SU-DHL-6 (cell line): ENCODE measurements around the gene CDH1.

Experiments
- H2AFZ ChIP-seq: fragments of 200-600 bp; sonication (generic); 2 replicates; pipeline ENCODE4 v1.6.1; 2014; ENCODE audit warnings: low read depth, mild to moderate bottlenecking, moderate library complexity, mixed read lengths, antibody characterized with exemption, low read length; ENCODE audit not compliant: severe bottlenecking
- H3F3A ChIP-seq: fragments of 200-600 bp; shearing (Covaris generic); 2 replicates; pipeline ENCODE4 v1.6.0; 2016; ENCODE audit warnings: antibody characterized with exemption, mild to moderate bottlenecking; ENCODE audit not compliant: insufficient read depth
- H3K27ac ChIP-seq: fragments of 200-600 bp; sonication (generic); 2 replicates; pipeline ENCODE4 v1.5.1; 2016; ENCODE audit warnings: low read depth, mild to moderate bottlenecking, low read length, moderate library complexity, mixed read lengths
- H3K27me3 ChIP-seq: fragments of 200-600 bp; sonication (generic), shearing (Covaris generic); 2 replicates; pipeline ENCODE4 v1.6.0; 2014; ENCODE audit warnings: mild to moderate bottlenecking, low read length
- H3K36me3 ChIP-seq: fragments of 200-600 bp; sonication (generic); 2 replicates; pipeline ENCODE4 v1.6.1; 2014; ENCODE audit warnings: mild to moderate bottlenecking, low read length, mixed read lengths
- H3K4me2 ChIP-seq: fragments of 300-600, 200-600 bp; shearing (Covaris generic), sonication (generic); 2 replicates; pipeline ENCODE4 v1.6.0; 2014; ENCODE audit warnings: low read length, low read depth, mild to moderate bottlenecking; ENCODE audit not compliant: poor library complexity, severe bottlenecking
- H3K4me3 ChIP-seq: fragments of 200-600 bp; sonication (generic); 2 replicates; pipeline ENCODE4 v1.5.1; 2014; ENCODE audit warnings: antibody characterized with exemption, low read length, mild to moderate bottlenecking, mixed read lengths; ENCODE audit not compliant: insufficient read depth, poor library complexity, severe bottlenecking
- H3K79me2 ChIP-seq: fragments of 200-600 bp; sonication (generic); 2 replicates; pipeline ENCODE4 v1.6.1; 2014; ENCODE audit warnings: mild to moderate bottlenecking, low read length, moderate library complexity; ENCODE audit not compliant: insufficient read depth
- H3K9ac ChIP-seq: fragments of 200-600 bp; sonication (generic); 2 replicates; pipeline ENCODE4 v1.7.0; 2014; ENCODE audit warnings: mild to moderate bottlenecking, low read length
- H3K9me2 ChIP-seq: fragments of 200-600 bp; sonication (generic); replicated peaks from 2 replicates; pipeline ENCODE4 v1.6.1; 2014; ENCODE audit warnings: low read length; ENCODE audit not compliant: insufficient read depth
- H3K9me3 ChIP-seq: fragments of 200-600 bp; sonication (generic); 2 replicates; pipeline ENCODE4 v1.6.1; 2014; ENCODE audit warnings: low read length, mixed read lengths; ENCODE audit not compliant: insufficient read depth
- H4K20me1 ChIP-seq: fragments of 200-600 bp; sonication (generic); 2 replicates; pipeline ENCODE4 v1.6.1; 2014; ENCODE audit warnings: low read depth, mild to moderate bottlenecking, antibody characterized with exemption, low read length, moderate library complexity, mixed read lengths
- EZH2phosphoT487 ChIP-seq: fragments of 200-600 bp; sonication (generic), shearing (Covaris generic); conservative IDR thresholded peaks from 2 replicates; pipeline ENCODE4 v1.6.1; 2018; ENCODE audit warnings: mild to moderate bottlenecking, antibody characterized with exemption, low read length, moderate library complexity, mixed read lengths
- TF ChIP-seq, protein P1 (sequence below): fragments of 200-600 bp; sonication (generic); IDR thresholded peaks from one replicate; pipeline ENCODE4 v1.5.1; 2017; ENCODE audit warnings: antibody characterized with exemption, mild to moderate bottlenecking, low read length, moderate library complexity; ENCODE audit not compliant: insufficient read depth, poor library complexity, severe bottlenecking

Gene CDH1

GRCh38 chr16:68717684-68718083, 19.4 kb upstream of the CDH1 start:
- Histone ChIP-seq H3K9ac (no peak overlapping the region), H3K4me2 (no peak overlapping the region), H2AFZ (no peak overlapping the region), H3K9me3 (no peaks in the 10 kb centered on the region), H3K79me2 (no peaks in the 10 kb centered on the region), H3K27ac (no peak overlapping the region), H3K27me3 (no peaks in the 10 kb centered on the region), H3K9me2 (no peaks in the 10 kb centered on the region), H3F3A (no peaks in the 10 kb centered on the region), H3K4me3 (no peak overlapping the region), H3K36me3 (no peaks in the 10 kb centered on the region), H4K20me1 (no peaks in the 10 kb centered on the region)
- TF ChIP-seq EZH2phosphoT487, result no peak
- TF ChIP-seq, protein P1, sequence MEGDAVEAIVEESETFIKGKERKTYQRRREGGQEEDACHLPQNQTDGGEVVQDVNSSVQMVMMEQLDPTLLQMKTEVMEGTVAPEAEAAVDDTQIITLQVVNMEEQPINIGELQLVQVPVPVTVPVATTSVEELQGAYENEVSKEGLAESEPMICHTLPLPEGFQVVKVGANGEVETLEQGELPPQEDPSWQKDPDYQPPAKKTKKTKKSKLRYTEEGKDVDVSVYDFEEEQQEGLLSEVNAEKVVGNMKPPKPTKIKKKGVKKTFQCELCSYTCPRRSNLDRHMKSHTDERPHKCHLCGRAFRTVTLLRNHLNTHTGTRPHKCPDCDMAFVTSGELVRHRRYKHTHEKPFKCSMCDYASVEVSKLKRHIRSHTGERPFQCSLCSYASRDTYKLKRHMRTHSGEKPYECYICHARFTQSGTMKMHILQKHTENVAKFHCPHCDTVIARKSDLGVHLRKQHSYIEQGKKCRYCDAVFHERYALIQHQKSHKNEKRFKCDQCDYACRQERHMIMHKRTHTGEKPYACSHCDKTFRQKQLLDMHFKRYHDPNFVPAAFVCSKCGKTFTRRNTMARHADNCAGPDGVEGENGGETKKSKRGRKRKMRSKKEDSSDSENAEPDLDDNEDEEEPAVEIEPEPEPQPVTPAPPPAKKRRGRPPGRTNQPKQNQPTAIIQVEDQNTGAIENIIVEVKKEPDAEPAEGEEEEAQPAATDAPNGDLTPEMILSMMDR, result no peak

DNA sequence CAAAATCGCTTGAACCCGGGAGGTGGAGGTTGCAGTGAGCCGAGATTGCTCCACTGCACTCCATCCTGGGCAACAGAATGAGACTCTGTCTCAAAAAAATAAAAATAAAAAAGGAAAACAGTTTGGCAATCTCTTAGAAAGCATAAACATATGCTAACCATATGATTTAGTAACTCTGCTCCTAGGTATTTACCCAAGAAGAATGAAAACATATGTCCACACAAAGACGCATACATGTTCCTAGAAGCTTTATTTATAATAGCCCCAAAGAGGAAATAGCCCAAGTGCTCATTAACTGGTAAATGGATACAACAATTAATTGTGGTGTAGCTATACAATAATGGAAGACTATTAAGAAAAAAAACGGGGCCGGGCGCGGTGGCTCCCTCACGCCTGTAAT, 18.5 kb upstream of the CDH1 start:
- Histone ChIP-seq H4K20me1 (no peaks in the 10 kb centered on the region), H3K4me2 (no peak overlapping the region), H3K36me3 (no peaks in the 10 kb centered on the region), H3K9me2 (no peaks in the 10 kb centered on the region), H3K27me3 (no peaks in the 10 kb centered on the region), H3K9ac (no peak overlapping the region), H2AFZ (no peak overlapping the region), H3F3A (no peaks in the 10 kb centered on the region), H3K27ac (no peak overlapping the region), H3K79me2 (no peaks in the 10 kb centered on the region), H3K9me3 (no peaks in the 10 kb centered on the region), H3K4me3 (no peak overlapping the region)
- TF ChIP-seq EZH2phosphoT487, result no peak
- TF ChIP-seq, protein P1, result no peak

DNA sequence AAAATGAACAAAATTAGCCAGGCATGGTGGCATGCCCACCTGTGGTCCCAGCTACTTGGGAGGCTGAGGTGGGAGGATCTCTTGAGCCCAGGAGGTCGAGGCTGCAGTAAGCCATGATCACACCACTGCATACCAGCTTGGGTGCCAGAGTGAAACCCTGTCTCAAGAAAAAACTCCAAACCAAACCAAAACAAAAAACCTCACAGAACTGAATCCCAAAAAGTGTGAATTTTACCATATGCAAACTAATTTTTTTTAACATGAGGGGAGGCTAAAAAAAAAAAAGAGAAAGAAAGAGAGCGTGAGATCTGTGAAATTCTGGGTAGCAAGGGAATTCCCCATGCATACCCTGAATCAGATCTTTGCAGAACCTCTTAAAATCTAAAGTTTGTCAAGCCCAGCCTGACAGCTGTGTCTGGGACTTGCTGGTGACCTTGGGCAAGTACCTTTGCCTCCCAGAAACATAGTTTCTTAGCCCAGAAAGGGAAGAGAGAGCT, 17.1 kb upstream of the CDH1 start:
- TF ChIP-seq, protein P1, result no peak
- no peak for TF ChIP-seq EZH2phosphoT487
- Histone ChIP-seq H3K4me2 (no peak overlapping the region), H2AFZ (no peak overlapping the region), H3K9me2 (no peaks in the 10 kb centered on the region), H3K36me3 (no peaks in the 10 kb centered on the region), H3K4me3 (no peak overlapping the region), H3K79me2 (no peaks in the 10 kb centered on the region), H3K9me3 (no peaks in the 10 kb centered on the region), H3K9ac (no peak overlapping the region), H3K27ac (no peak overlapping the region), H4K20me1 (no peaks in the 10 kb centered on the region), H3F3A (no peaks in the 10 kb centered on the region), H3K27me3 (no peaks in the 10 kb centered on the region)
